NCI-H146 treated with DMSO at 0.1 percent for 48 hours (cell line): Measurements from ENCODE around the gene TWF2.
A peak's percentile ranks its signal among the peaks of the same experiment; 100 is the strongest.

Experiments
- DNase-seq: peaks from one replicate; lab custom pipeline; 2025; ENCODE audit not compliant: unreplicated experiment; lab: John Stamatoyannopoulos, UW

The TWF2 gene

DNA sequence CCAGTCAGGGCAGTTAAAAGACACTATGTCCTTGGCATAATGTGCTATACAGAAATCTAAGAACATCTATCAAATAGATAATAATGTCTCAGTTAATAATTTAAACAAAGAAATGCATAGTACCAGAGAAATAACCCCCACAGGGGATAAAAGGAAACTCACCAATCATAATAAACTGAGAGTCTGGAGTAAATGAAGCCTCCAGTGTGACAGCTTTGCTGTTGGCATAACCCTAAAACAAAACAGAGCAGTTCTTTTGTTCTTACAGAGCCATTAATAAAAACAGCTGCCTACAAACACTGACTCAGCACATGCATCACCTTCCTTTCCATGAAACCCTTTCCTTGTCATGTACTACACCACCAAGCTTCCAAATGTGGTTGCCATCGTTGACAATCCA lies 20.1 kb upstream of the TWF2 start:
- no peak for DNase-seq

GRCh38 chr3:52257911-52258310 lies 19.0 kb upstream of the TWF2 start:
- DNase-seq, result no peak

DNA sequence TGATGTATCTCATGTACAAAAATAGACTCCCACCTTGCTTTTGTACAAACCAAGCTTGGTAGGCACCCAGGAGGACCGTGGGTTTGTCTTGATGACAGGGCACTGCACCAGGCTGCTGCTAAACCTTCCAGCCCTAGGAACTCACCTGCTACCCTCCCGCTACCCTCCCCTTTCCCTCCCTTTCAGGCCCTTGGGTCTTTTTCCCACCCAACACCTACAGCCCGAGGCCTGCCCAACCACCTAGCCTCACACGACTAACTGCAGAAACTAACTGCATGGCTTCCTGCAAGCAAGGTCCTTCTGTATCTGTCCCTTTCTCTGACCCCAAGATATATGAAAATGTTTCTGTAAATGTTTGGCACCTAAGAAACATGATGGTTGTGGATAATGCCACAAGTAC lies 17.7 kb upstream of the TWF2 start:
- no peak for DNase-seq

DNA sequence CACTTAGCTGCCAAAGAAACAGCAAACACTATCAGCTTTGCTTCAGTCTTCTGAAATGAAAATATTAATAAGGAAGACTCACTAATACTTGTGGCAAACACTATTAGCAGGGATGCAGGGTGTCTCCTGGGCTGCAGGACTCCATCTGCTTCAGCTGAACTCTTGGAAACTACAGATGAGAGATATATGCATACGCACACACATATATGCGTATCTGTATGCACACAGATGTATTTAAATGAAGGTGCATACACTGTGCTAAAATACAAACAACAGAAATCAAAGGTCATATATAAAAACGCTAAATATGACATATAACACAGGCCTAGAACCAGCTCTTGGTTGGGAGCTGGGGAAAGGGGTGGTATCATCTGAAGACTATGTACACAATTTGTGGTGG lies 17.2 kb upstream of the TWF2 start:
- no peak for DNase-seq

- DNase-seq, result no peak
Measured at GRCh38 chr3:52254608-52255007, 15.7 kb upstream of the TWF2 start.

GRCh38 chr3:52253314-52254304 lies 14.7 kb upstream of the TWF2 start:
- no peak for DNase-seq

DNA sequence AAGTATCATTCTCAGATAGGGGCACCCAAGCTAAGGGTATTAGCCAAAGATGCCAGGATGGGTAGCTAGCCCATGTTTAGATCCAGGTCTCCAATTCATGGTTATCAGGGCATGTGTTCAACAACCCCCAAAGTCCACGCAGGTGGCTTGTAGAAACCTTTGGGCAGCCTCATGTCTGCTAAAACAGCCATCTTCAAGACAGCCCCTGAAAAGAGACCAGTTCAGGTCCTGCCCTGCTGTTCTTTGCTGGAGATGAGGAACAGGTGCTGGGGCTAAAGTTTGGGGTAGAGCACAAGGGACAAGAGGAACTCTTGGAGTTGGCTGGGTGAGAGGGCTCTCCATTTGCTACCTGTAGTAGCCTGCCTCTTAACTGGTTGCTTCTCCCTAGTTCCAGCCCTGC lies 11.2 kb upstream of the TWF2 start:
- no peak for DNase-seq

GRCh38 chr3:52249683-52250082 lies 10.7 kb upstream of the TWF2 start:
- no peak for DNase-seq

DNA sequence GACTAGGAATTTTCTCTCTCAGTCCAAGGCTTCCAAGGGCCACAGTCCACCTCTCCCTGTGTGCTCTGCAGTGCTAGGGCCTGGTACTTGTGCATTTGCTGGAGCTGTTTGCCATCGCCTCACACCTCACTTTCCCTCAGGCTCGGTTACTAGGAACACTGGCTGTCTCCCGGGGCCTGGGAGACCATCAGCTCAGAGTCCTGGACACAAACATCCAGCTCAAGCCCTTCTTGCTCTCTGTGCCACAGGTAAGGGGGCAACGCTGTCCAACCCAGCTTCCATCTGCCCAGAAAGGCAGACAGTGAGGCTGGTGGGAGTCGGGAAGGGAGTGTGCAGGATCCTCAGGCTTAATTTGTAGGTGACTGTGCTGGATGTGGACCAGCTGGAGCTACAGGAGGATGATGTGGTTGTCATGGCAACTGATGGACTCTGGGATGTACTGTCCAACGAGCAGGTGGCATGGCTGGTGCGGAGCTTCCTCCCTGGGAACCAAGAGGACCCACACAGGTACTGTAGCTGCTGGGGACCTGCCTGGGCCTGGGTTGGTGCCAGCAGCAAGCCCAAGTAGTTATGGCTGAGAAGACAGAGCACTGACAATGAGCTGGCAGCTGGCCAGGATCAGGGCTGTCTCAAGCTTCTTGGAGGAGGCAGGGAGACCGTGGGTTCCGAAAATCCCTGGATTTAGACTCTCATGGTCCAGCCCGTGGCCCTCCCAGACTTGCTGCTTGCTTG lies 10.0 kb upstream of the TWF2 start:
- no peak for DNase-seq

GRCh38 chr3:52248165-52248541 lies 9.2 kb upstream of the TWF2 start:
- DNase-seq, result no peak

DNA sequence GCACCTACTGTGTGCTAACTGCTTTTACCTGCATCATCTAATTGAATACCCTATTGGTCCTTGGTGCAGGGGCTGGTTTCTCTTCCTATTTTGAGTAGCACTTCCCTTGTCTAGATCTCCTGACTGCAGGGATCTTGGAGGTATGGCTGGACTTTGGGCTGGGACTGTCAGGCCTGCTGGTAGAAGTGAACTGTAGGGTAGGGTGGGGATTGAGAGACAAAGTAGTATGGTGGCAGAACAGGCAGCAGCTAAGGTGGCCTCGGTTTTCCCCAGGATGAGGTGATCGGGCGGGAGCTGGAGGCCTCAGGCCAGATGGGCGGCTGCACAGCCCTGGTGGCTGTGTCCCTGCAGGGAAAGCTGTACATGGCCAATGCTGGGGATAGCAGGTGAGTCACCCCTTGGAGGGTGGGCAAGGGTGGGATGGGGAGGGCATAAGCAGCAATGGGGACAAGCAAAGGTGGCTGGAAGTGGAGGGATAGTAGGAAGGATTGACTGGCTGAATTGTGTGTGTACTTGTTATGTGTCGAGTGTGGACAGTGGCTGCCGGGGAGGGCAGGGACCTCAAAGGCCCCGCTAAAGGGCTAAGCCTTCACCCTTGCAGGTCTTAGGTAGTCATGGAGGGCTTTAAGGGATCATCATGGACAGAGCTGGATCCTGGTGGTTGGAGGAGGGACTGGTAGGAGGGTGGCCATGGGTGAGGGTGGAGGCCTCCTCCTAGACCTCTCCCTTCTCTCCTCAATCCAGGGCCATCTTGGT lies 8.6 kb upstream of the TWF2 start:
- no peak for DNase-seq

- DNase-seq, result no peak
Measured at GRCh38 chr3:52246728-52247408, 7.9 kb upstream of the TWF2 start.

DNA sequence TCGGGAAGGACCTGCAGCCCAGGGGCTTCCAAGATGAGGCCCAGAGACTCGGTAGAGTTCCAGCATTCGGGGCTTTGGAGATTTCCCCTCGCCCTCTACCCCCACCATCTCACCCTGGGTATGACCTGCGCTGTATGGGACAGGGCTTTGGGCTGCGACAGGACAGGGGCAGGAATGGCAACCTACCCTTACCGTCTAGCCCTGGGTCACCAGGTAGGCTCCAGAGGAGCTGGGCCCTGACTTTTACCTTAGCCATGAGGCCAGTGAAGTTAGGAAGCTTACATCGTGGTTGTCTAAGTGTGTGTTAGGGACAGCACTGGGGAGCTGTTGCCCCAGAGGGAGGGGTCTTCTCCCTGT lies 7.3 kb upstream of the TWF2 start:
- DNase-seq, result no peak

GRCh38 chr3:52245322-52246263 lies 6.6 kb upstream of the TWF2 start, which contains the start of gene PPM1M:
Gene PPM1M, plus strand, starts transcription at chr3:52245759. Its CDS starts 66 bp downstream, at chr3:52245825.
- no peak for DNase-seq

DNA sequence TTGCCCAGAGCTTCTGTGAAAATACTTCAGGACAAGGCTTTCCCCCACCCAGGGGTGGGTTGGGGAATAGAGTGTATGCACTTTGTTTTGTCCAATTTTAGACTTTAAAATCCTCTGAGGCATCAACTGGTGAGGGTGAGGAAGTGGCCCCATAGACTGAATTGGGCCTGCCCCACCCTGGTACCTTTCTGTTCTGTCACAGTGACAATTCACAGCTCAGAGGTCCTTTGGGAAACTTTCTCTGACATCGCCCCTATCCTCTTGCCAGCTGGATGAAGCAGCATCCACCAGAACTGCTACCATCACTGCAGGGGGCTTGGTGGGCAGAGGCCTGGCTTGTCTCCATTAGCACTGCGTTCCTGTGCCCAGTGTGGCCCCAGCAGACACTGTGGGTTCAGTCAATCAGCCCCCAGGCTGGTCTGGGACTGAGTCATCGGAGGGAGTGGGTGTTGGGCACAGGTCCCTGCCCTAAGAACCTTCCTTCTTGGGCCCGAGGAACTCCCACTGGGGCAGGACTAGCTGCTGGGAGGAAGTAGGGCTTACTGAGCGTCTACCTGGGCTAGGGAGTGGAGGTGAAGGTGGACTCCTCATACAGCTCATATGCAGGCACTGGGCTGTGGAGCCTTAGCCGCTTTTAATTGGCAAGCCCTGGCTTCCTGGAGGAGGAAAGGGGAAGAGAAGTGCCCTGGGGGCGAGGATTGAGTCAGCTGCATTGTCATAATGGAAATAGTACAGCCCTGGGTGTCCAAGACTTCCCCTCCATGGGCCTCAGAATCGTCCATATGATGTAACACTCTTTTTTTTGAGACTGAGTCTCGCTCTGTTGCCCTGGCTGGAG lies 5.1 kb upstream of the TWF2 start:
- no peak for DNase-seq

GRCh38 chr3:52242039-52242438 lies 3.1 kb upstream of the TWF2 start:
- no peak for DNase-seq

DNA sequence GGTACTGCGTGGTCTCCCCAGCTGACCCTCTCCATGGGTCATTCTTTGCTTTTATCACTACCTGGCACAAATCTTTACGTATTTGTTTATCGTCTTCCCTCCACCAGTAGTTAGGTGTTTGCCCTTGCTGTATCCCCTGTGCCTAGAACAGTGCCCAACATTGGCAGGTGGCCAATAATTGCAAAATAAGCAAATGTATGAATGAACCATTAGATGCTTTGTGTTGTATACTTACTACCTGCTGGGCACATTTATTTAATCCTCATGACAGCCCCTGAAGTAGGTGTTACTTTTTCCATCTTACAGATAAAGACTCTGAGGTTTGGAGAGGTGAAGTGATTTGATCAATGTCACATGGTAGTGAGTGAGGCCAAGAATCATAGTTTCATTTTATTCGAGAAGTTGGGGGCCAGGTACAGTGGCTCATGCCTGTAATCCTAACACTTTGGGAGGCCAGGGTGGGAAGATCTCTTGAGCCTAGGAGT lies 2.0 kb upstream of the TWF2 start:
- DNase-seq, result peak; percentile 43

DNA sequence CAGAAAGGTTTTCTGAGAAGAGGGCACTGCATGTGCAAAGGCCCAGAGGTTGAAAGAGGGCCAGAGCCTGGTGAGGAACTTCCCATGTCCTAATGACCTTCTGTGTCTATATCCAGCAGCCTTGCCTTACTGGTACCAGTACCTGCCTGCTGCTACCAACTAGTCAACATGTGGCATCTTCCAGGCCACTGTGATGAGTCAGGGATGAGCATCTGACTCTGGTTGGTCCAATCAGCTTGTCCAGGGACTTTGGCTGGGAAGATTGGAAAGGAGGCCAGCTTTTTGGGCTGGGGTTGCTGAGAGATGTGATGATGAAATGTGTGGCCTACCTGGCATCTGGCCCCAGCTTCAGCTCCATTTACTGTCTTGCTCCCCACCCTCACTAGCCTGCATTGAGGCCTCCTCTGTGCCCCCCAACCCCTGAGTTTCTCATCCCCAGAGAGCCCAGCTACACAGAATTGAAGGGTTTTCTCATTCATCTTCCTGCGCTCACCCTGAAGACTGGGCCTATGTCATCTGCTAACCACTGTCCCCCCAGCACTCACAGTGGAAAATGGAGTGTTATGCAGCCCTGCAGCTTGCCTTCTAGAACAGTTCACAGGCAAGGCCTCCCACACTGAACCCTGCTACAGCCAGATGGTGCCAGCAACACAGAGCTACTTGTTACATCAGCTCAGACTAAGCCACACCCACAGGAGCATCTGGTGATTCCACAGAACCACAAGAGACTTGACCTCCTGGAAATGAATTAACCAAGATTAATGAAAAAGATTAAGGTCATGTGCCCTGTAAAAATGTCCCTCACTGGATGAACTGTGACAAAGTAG lies 1.3 kb upstream of the TWF2 start:
- DNase-seq, result peak; percentile 43
